HepG2 (cell line): Measurements from ENCODE around the gene PCDHGC5. TPM values are rescaled to one million over a fixed set of nuclear protein-coding genes. Genes with fewer than 3 reads are reported as not detected.

Source experiments
- BRCA1 ChIP-seq: sonication (generic); formaldehyde crosslinking; IDR thresholded peaks from 2 replicates; pipeline ENCODE4 v1.4.0; 2020; ENCODE audit warnings: missing genetic modification reagents
- IRF2 ChIP-seq: IDR thresholded peaks from 2 replicates; pipeline ENCODE4 v1.6.1; 2018; ENCODE audit warnings: missing genetic modification reagents, missing compliant biosample characterization
- MEF2D ChIP-seq: sonication (generic); formaldehyde crosslinking; IDR thresholded peaks from 2 replicates; pipeline ENCODE4 v1.5.1; 2020; ENCODE audit warnings: mild to moderate bottlenecking, missing genetic modification reagents
- POLR2AphosphoS2 ChIP-seq: IDR thresholded peaks from 2 replicates; pipeline ENCODE4 v1.6.1; 2011; ENCODE audit warnings: low read depth, low read length, improper control_type of control experiment
- REL ChIP-seq: sonication (generic); formaldehyde crosslinking; conservative IDR thresholded peaks from 2 replicates; pipeline ENCODE4 v1.8.0; 2022; ENCODE audit warnings: mild to moderate bottlenecking, missing genetic modification reagents, moderate library complexity
- SKI ChIP-seq: fragments of 450-650 bp; IDR thresholded peaks from one replicate; pipeline ENCODE4 v1.6.1; 2018; ENCODE audit warnings: mild to moderate bottlenecking; ENCODE audit not compliant: partially characterized antibody
- SOX5 ChIP-seq: IDR thresholded peaks from 2 replicates; pipeline ENCODE4 v1.6.1; 2016; ENCODE audit warnings: borderline replicate concordance
- STAT5B ChIP-seq: sonication (generic); formaldehyde crosslinking; IDR thresholded peaks from 2 replicates; pipeline ENCODE4 v1.4.0; 2020; ENCODE audit warnings: missing genetic modification reagents
- ZNF33B ChIP-seq: sonication (generic); formaldehyde crosslinking; IDR thresholded peaks from 2 replicates; pipeline ENCODE4 v1.5.1; 2020; ENCODE audit warnings: mild to moderate bottlenecking, missing genetic modification reagents
- ZSCAN22 ChIP-seq: sonication (generic); formaldehyde crosslinking; IDR thresholded peaks from 2 replicates; pipeline ENCODE4 v1.4.0; 2020; ENCODE audit warnings: mild to moderate bottlenecking, missing genetic modification reagents
- polyA plus RNA-seq, 8 experiments: library from polyadenylated mRNA; depleted of rRNA in 3 of 8; stranded (reverse) in 7 of 8; unstranded in 1 of 8; fragments of >200 nt; fragmentation: Illumina TruSeq in 4 of 8; extraction: Trizol in 4 of 8; gene quantifications; 2 replicates each; pipeline versions ENCODE4 v1.2.1 to v1.2.3, GENCODE V29; 2011 to 2016; ENCODE audit warnings: low read depth in 4 of 8, missing spikeins in 1 of 8, mixed read lengths in 1 of 8; ENCODE audit not compliant: insufficient read depth in 1 of 8
- total RNA-seq, 5 experiments: library from RNA; depleted of rRNA; stranded (reverse); fragments of >200 nt; fragmentation: Illumina TruSeq; extraction: Trizol; gene quantifications; 2 replicates each; pipeline ENCODE4 v1.2.3, GENCODE V29; 2016; ENCODE audit warnings: low read depth in 1 of 5
- TF ChIP-seq, protein P1 (sequence below): sonication (generic); formaldehyde crosslinking; conservative IDR thresholded peaks from 2 replicates; pipeline ENCODE4 v1.8.0; 2022; ENCODE audit warnings: low read depth, missing genetic modification reagents
- TF ChIP-seq, protein P2 (sequence below): sonication (generic); formaldehyde crosslinking; IDR thresholded peaks from 2 replicates; pipeline ENCODE4 v1.9.0; 2021; ENCODE audit warnings: missing genetic modification reagents, borderline replicate concordance
- TF ChIP-seq, protein P3 (sequence below): IDR thresholded peaks from 2 replicates; pipeline ENCODE4 v1.6.1; 2012; ENCODE audit warnings: low read depth, low read length, improper control_type of control experiment
- TF ChIP-seq, protein P4 (sequence below): sonication (generic); formaldehyde crosslinking; conservative IDR thresholded peaks from 2 replicates; pipeline ENCODE4 v1.4.0; 2020; ENCODE audit warnings: mild to moderate bottlenecking, missing genetic modification reagents, moderate library complexity
- TF ChIP-seq, protein P5 (sequence below): sonication (generic); formaldehyde crosslinking; IDR thresholded peaks from 2 replicates; pipeline ENCODE4 v1.4.0; 2020; ENCODE audit warnings: missing genetic modification reagents

PCDHGC5 gene
- total and polyA plus RNA-seq, 2 of the 13 experiments (the other 11 are each of a cell fraction or from before 2014, with no cell fraction given): 0.03 TPM; not detected in 1

DNA sequence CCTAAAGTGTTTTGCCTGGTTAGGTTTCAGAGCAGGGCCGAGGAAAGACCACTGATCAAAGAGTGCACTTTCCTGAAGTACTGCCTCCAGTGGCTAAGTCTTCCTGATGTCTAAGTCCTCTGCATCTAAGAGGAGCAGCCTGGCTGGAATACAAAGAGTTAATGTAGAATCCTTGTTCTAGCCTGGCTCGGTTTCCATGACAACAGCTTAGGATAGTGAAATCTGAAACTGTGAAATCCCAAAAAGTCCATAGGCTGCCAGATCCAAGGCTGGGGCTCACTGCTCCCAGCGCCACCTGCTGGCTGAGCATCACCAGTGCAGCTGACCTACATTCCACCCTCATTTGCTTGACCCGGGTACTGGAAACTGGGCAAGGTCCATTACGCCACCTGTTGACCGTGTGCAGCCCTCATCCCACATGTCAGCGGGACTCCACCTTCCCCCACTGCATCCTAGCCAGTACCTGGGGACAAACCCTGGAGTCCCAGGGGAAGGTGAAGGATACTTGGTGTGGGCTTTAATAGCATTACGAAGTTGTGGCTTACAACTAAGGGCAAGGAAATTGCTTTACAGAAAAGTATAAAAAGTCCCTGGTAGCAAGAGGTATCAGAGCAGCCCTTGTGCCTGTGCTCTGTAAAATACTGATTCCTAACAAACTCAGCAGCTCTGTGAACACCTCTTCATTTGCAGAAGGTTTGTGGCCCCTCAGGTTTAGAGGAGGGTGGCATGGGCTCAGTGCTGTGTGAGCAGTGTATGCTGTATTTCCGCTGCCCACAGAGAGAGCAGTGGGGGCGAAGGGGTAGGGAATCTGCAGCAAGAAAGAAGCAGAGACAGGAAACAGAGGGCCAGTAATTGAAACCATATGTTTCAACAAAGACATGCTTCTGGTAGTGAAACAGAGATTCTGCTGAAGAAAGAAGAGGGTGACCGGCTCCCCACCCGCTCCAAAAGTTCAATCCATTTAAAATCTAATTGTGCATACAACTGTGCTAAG lies 36.0 kb downstream of the PCDHGC5 start (continued):
- TF ChIP-seq, protein P1, sequence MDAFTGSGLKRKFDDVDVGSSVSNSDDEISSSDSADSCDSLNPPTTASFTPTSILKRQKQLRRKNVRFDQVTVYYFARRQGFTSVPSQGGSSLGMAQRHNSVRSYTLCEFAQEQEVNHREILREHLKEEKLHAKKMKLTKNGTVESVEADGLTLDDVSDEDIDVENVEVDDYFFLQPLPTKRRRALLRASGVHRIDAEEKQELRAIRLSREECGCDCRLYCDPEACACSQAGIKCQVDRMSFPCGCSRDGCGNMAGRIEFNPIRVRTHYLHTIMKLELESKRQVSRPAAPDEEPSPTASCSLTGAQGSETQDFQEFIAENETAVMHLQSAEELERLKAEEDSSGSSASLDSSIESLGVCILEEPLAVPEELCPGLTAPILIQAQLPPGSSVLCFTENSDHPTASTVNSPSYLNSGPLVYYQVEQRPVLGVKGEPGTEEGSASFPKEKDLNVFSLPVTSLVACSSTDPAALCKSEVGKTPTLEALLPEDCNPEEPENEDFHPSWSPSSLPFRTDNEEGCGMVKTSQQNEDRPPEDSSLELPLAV: no peak
- no peak for TF ChIP-seq SKI
- TF ChIP-seq MEF2D (CRISPR knock-in tag): no peak
- TF ChIP-seq, protein P2, sequence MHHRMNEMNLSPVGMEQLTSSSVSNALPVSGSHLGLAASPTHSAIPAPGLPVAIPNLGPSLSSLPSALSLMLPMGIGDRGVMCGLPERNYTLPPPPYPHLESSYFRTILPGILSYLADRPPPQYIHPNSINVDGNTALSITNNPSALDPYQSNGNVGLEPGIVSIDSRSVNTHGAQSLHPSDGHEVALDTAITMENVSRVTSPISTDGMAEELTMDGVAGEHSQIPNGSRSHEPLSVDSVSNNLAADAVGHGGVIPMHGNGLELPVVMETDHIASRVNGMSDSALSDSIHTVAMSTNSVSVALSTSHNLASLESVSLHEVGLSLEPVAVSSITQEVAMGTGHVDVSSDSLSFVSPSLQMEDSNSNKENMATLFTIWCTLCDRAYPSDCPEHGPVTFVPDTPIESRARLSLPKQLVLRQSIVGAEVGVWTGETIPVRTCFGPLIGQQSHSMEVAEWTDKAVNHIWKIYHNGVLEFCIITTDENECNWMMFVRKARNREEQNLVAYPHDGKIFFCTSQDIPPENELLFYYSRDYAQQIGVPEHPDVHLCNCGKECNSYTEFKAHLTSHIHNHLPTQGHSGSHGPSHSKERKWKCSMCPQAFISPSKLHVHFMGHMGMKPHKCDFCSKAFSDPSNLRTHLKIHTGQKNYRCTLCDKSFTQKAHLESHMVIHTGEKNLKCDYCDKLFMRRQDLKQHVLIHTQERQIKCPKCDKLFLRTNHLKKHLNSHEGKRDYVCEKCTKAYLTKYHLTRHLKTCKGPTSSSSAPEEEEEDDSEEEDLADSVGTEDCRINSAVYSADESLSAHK (CRISPR knock-in tag): no peak
- TF ChIP-seq STAT5B (CRISPR knock-in tag): no peak
- peak; percentile 41 for TF ChIP-seq SOX5 (CRISPR knock-in tag)
- TF ChIP-seq POLR2AphosphoS2: no peak
- TF ChIP-seq, protein P3, sequence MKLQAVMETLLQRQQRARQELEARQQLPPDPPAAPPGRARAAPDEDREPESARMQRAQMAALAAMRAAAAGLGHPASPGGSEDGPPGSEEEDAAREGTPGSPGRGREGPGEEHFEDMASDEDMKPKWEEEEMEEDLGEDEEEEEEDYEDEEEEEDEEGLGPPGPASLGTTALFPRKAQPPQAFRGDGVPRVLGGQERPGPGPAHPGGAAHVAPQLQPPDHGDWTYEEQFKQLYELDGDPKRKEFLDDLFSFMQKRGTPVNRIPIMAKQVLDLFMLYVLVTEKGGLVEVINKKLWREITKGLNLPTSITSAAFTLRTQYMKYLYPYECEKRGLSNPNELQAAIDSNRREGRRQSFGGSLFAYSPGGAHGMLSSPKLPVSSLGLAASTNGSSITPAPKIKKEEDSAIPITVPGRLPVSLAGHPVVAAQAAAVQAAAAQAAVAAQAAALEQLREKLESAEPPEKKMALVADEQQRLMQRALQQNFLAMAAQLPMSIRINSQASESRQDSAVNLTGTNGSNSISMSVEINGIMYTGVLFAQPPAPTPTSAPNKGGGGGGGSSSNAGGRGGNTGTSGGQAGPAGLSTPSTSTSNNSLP: peak; percentile 51; the same call in 1 of the 2 replicates
- TF ChIP-seq, protein P4, sequence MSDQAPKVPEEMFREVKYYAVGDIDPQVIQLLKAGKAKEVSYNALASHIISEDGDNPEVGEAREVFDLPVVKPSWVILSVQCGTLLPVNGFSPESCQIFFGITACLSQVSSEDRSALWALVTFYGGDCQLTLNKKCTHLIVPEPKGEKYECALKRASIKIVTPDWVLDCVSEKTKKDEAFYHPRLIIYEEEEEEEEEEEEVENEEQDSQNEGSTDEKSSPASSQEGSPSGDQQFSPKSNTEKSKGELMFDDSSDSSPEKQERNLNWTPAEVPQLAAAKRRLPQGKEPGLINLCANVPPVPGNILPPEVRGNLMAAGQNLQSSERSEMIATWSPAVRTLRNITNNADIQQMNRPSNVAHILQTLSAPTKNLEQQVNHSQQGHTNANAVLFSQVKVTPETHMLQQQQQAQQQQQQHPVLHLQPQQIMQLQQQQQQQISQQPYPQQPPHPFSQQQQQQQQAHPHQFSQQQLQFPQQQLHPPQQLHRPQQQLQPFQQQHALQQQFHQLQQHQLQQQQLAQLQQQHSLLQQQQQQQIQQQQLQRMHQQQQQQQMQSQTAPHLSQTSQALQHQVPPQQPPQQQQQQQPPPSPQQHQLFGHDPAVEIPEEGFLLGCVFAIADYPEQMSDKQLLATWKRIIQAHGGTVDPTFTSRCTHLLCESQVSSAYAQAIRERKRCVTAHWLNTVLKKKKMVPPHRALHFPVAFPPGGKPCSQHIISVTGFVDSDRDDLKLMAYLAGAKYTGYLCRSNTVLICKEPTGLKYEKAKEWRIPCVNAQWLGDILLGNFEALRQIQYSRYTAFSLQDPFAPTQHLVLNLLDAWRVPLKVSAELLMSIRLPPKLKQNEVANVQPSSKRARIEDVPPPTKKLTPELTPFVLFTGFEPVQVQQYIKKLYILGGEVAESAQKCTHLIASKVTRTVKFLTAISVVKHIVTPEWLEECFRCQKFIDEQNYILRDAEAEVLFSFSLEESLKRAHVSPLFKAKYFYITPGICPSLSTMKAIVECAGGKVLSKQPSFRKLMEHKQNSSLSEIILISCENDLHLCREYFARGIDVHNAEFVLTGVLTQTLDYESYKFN (CRISPR knock-in tag): no peak
- peak; percentile 72; the same call in 1 of the 2 replicates for TF ChIP-seq IRF2 (CRISPR knock-in tag)
- TF ChIP-seq REL (CRISPR knock-in tag): no peak
- TF ChIP-seq BRCA1 (CRISPR knock-in tag): no peak
- TF ChIP-seq ZSCAN22 (CRISPR knock-in tag): no peak
- TF ChIP-seq ZNF33B (CRISPR knock-in tag): no peak
- TF ChIP-seq, protein P5, sequence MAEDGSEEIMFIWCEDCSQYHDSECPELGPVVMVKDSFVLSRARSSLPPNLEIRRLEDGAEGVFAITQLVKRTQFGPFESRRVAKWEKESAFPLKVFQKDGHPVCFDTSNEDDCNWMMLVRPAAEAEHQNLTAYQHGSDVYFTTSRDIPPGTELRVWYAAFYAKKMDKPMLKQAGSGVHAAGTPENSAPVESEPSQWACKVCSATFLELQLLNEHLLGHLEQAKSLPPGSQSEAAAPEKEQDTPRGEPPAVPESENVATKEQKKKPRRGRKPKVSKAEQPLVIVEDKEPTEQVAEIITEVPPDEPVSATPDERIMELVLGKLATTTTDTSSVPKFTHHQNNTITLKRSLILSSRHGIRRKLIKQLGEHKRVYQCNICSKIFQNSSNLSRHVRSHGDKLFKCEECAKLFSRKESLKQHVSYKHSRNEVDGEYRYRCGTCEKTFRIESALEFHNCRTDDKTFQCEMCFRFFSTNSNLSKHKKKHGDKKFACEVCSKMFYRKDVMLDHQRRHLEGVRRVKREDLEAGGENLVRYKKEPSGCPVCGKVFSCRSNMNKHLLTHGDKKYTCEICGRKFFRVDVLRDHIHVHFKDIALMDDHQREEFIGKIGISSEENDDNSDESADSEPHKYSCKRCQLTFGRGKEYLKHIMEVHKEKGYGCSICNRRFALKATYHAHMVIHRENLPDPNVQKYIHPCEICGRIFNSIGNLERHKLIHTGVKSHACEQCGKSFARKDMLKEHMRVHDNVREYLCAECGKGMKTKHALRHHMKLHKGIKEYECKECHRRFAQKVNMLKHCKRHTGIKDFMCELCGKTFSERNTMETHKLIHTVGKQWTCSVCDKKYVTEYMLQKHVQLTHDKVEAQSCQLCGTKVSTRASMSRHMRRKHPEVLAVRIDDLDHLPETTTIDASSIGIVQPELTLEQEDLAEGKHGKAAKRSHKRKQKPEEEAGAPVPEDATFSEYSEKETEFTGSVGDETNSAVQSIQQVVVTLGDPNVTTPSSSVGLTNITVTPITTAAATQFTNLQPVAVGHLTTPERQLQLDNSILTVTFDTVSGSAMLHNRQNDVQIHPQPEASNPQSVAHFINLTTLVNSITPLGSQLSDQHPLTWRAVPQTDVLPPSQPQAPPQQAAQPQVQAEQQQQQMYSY (CRISPR knock-in tag): no peak
